Fibroblast of skin of left quadriceps (primary cell): Measurements from ENCODE around the gene KIRREL1.

ENCODE experiments used
- DNase-seq, 2 experiments: peaks; one replicate each; pipeline ENCODE4 v3.0.0-alpha.2; 2013; ENCODE audit warnings: low read depth in 2 of 2

KIRREL1 gene

GRCh38 chr1:157993147-157993917 lies at the start of gene KIRREL1:
Gene KIRREL1 (plus strand): TSS chr1:157993645. CDS start chr1:157993677, 32 bp downstream.
- peak in 1 of 2 experiments; percentile 57 for DNase-seq

DNA sequence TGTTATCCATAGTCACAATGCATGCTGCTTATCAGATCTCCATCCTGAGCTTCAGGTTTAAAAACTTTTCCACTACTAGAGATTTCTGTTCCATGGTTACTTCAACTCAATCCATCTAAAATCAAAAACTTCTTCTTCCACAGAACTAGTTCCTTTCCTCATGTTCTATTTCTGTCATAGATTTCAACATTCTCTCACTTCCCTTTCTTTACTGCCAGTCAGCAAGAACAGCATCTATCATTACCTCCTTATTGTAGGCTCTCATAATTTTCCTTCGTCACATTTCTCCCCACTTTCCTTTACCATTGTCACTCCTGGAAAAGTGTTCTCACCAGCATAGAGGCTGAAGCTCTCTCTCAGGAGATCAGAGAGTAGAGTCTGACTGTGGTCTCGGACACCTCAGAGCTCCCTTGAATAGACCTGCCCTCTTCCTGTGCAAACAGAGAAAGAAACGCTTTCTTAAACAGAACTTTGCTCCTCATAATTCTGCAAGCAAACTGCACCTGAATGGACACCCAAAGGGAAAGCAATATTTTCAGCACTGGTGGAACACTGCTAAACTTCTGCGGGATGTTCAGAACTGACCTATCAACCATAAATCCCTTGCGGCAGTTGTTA lies 48.7 kb upstream of the KIRREL1 start:
- no peak for DNase-seq

DNA sequence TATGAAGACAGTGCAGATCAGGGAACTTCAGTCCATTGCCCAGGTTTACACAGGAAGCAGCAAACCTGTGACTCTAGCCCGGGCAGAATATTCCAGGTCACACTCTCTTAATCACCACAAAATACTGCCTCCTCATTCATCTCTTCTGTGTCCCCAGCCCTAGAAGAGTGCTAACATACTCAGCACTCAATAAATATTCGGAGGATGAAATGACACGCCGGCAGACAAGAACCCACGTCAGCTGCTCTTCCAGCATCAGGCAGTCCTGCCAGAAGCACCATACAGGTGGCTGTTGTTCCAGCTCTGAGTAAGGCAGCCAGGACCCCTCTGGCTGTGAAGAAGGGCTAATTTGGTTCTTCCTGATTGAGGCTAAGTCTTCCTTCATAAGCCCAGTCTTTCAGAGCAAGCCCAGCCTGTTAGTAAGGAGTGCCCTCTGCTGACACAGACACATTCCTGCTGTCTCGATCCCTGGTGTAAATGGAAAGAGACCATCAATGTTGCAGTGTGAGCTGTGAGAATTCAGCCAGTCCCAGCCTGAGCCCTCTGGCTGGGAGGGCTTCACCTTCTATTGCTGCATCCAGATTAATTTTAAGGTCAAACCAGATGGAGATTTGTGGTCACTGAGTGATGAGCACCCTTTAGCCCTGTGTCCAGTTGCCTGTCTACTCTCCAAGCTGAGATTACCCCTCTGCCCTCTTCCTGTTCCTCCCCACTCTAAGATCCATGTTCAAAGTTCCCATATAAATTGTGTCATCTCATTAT lies 45.0 kb upstream of the KIRREL1 start:
- peak in 1 of 2 experiments; percentile 9 for DNase-seq

- DNase-seq: no peak
These were observed 44.4 kb upstream of the KIRREL1 start for GRCh38 chr1:157949074-157949354.

GRCh38 chr1:157951230-157951629 lies 42.2 kb upstream of the KIRREL1 start:
- DNase-seq: no peak

DNA sequence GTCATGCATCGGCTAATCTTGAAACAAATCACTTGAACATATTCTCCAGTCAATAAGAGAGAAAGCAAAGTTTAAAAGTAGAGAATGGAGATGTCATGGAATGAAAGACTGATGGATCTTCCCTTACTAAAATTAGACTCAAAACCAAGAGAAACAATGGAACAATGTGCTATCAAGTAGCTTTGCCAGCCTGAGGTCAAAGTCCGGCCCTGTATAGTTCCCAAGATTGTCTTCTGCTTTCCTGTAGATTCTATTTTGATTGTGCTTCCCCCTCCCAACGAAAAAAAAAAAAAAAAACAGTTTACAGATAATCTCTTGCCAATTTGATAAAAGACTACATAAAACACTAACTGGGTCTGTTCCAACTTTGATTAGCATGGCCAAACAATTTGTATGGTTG lies 40.8 kb upstream of the KIRREL1 start:
- no peak for DNase-seq

DNA sequence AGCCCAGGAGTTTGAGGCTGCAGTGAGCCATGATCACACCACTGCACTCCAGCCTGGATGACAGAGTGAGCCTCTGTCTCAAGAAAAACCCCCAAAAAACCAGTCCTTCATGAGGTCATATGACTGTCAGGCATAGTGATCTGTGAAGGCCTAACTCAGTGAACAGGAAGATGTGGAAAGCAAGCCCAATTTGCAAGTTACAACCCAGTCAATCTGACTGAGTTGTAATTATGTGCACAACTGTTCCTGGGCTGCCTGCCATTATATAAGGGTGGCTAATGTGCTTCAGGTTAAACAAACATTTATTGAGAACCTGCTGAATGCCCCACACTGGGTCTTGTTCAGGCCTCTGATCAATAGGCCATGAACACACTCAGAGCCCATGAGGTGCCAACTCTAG lies 38.2 kb upstream of the KIRREL1 start:
- no peak for DNase-seq

GRCh38 chr1:157955857-157956256 lies 37.6 kb upstream of the KIRREL1 start:
- no peak for DNase-seq

DNA sequence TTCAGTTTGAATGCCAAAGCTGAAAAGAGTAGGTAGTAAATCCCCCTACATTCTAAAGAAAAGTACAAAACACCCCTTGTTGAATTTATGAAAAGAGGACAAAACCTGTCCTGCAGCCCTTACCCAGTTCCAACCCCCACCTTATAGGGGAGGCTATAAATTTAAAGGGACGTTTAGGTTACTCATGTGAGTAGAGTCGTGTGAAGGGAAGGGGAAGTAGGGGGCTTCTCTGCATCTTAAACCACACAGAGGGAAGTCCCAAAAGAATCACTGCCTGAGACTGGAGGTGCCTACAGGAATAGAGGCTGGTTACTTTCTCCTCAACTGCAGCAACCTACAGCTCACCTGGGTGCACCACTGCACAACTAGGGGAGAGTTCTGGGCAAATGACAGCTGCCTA lies 36.7 kb upstream of the KIRREL1 start:
- DNase-seq: no peak

GRCh38 chr1:157958263-157958662 lies 35.2 kb upstream of the KIRREL1 start:
- DNase-seq: no peak

DNA sequence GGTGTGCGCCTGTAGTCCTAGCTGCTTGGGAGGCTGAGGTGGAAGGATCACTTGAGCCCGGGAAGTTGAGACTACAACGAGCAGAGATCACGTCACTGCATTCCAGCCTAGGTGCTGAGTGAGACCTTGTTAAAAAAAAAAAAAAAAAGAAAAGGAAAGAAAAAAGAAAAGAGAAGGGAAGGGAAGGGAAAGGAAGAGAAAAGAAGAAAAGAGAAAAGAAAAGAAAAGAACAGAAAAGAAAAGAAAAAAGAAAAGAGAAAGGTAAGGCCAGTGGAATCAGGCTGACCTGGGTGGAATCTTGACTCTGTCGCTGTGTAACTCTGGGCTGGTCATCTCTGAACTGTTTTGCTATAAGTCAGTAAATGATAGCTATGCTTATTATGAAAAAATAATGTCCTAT lies 33.7 kb upstream of the KIRREL1 start:
- no peak for DNase-seq

- DNase-seq: no peak
These were observed 32.7 kb upstream of the KIRREL1 start for GRCh38 chr1:157960773-157961172.

GRCh38 chr1:157961805-157962762 lies 31.4 kb upstream of the KIRREL1 start:
- peak; percentile 33 for DNase-seq

- DNase-seq: peak; percentile 42 to 49
These were observed 29.7 kb upstream of the KIRREL1 start for GRCh38 chr1:157963713-157964112.

DNA sequence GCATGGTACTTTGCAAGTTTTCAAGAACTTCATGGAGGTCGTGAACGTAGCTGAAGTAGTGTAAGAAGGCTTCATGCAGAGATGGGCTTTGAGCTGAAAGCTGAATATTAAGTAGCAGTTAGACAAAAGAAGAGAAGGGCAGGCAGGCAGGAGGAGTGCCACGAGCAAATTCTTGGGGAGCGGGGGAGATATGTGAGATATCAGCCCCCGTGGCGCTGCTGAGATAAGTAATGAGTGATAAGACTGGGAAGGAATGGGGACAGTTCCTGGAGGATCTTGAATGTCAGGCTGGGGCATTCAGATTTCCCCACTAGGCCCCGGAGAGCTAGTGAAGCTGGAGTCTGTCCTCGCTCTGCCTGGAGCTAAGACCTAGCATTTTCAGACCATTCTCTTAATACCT lies 27.9 kb upstream of the KIRREL1 start:
- DNase-seq: no peak

DNA sequence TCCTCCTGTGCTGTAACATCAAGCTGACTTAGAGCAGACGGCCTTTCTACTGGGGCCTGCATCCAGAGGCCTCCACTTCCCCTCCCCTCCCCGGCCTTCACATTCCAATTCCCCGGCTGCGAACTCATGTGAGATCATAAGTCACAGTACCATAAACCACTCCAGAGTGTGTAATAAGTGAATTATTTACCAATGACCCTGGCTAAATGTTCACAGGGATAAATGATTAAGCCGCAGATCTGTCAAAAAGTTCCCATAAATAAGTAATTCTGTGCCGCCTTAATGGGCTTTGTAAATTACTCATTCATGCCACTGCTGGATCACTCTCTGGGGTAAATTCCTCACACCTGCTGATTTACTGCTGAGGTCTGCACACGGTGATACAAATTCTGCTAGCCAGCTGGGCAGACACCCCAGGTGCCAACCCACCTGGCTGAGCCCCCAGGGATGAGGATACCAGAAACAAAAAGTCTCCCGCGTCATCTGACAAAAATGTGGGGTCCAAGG lies 27.4 kb upstream of the KIRREL1 start:
- DNase-seq: peak; percentile 64 to 68

GRCh38 chr1:157967205-157967604 lies 26.2 kb upstream of the KIRREL1 start:
- no peak for DNase-seq

DNA sequence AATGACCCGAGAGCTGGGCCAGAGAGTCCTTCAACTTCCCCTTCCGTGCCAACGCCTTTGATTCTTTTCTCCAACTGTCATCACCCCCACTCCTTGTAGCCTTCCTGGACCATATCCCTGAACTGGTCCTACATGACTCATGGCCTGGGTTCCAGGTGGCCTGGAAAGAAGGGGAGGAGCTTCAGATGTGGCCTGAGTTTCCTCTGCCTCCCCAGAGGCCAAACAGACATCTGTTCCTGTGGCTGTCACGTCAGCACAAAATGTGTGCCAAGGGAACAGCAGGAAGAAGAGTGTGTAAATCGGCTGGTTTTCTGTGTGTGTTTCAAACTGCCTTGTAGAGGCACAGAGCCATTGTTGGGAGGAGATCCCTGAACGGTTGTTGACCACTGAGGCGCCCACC lies 24.9 kb upstream of the KIRREL1 start:
- DNase-seq: peak in 1 of 2 experiments; percentile 35

GRCh38 chr1:157968946-157969345 lies 24.5 kb upstream of the KIRREL1 start:
- peak; percentile 80 to 83 for DNase-seq

DNA sequence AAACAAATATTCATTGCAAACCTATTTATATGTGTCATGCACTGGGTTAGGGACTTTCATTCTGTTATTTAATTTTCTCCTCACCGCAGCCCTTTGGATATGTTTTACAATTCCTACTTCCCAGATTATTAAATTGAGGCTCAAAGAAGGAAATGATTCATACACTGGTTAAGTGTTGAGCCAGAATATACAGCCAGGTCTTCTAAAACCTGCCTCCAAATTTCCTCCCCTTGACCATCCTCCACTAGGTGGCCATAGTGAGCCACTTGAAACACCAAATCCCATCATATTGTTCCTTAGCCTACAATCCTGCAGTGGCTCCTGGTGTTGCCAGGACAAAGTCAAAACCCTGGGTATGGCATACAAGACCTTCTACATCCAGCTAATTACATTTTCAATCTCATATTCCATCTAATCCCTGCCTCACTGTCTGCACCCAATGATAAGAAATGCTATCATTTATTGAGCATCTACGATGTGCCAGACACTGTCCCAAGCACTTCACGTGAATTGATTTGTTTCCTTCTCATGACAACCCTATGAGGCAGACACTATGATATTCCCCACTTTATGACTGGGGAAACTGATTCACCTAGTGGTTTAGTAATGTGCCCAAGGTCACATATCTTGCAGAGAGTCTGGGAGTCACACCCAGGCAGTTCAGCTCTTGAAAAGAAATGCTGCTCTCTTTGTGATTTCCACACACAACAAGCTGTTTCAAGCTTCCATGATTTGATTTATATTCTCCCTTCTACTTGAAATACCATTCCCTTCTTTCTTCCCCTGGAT lies 23.6 kb upstream of the KIRREL1 start:
- DNase-seq: peak; percentile 67 to 74

- no peak for DNase-seq
These were observed 21.7 kb upstream of the KIRREL1 start for GRCh38 chr1:157971769-157972168.
